Hematopoietic multipotent progenitor cell treated with erythropoietin and hydrocortisone succinate and interleukin-3 and kit ligand, for 15 days (in vitro differentiated cells): ENCODE data around the gene MANEAL.

Source experiments
- DNase-seq: peaks from one replicate; pipeline ENCODE4 v3.0.0-alpha.2; 2015; ENCODE audit warnings: low spot score

Gene MANEAL

DNA sequence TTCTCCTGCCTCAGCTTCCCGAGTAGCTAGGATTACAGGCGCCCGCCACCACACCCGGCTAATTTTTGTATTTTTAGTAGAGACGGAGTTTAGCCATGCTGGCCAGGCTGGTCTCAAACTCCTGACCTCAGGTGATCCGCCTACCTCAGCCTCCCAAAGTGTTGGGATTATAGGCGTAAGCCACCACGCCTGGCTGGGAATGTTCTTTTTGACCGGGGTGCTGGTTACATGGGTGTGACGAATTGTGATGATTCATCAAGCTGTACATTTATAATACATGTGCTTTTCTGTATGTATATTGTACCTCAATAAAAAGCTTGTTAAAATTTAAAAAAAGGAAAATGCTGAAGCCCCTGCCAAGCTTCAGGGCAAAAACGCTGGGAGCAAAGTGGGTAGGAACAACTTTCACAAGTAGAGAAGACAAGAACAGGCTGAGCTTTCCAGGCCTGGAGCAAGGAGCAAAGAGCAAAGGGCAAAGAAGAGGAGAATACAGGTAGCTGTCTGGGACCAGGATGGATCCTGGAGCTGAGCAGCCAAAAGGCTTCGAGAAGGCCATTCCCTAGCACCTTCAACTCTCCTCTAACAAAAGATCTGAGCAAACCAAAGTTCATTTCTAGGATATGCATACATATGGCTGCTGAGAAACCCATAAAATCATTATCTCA, 34.9 kb downstream of the MANEAL start:
- no peak for DNase-seq

- no peak for DNase-seq
These were observed 37.5 kb downstream of the MANEAL start for GRCh38 chr1:37831109-37831508.

GRCh38 chr1:37831809-37832208, 38.2 kb downstream of the MANEAL start:
- no peak for DNase-seq

GRCh38 chr1:37836788-37837187, 43.1 kb downstream of the MANEAL start:
- DNase-seq = no peak

DNA sequence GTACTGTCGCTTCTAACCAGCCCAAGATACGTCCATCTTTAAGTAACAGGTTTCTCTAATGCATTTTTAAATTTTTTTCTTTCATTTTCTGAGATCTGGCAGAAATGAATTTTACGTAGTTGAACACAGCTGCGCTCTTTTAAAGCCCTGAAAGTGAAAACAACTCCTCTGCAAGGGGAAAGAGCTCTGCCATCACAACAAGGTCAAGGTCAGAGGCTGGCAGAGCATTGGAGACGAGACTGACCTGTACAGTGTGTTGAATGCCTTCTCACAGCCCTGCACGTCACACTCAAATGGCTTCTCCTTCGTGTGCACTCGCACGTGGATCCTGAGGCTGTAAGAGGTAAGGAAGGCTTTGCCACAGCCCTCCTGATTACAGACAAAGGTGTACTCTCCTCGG, 46.0 kb downstream of the MANEAL start:
- DNase-seq = no peak

- DNase-seq = no peak
These were observed 47.1 kb downstream of the MANEAL start for GRCh38 chr1:37840711-37841110.

DNA sequence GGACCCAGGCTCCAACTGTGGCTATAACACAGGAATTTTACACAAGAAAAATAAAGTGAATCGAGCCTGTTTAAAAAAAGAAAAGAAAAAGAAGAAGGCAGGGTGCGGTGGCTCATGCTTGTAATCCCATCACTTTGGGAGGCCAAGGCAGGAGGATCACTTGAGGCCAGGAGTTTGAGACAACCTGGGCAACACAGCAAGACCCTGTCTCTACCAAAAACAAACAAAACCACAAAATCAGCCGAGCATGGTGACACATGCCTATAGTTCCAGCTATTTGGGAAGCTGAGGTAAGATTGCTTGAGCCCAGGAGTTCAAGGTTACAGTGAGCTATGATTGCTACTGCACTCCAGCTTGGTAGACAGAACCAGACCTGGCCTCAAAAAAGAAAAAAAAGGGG, 48.0 kb downstream of the MANEAL start:
- no peak for DNase-seq

- no peak for DNase-seq
These were observed 50.9 kb downstream of the MANEAL start for GRCh38 chr1:37844536-37844935.

DNA sequence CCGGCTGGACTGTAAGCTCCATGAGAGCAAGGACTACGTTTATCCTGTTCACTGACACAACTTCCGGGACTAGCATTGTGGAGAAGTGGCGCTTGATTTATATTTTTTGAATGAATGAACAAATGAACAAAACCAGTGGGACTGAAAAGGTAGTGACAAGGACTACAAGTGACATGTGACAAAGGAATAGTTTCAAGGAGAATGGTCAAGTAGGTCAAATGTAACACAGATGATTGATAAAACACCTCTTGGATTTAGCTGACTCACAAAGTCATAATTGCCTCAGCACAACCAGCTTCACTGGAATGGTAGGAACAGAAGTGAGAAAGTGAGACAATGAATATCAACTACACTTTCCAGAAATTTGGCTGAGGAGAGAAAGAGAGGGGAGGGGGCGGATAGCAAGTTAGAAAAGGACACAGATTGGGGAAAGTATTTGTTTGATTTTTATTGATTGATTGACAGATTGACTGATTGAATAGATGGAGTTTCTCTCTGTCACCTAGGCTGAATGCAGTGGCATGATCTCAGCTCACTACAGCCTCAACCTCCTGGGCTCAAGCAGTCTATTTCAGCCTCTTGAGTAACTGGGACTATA, 51.5 kb downstream of the MANEAL start:
- no peak for DNase-seq

GRCh38 chr1:37845786-37846185, 52.1 kb downstream of the MANEAL start:
- DNase-seq = no peak

GRCh38 chr1:37846647-37847339, 53.1 kb downstream of the MANEAL start:
- DNase-seq = no peak

GRCh38 chr1:37849480-37849879, 55.8 kb downstream of the MANEAL start:
- no peak for DNase-seq

- no peak for DNase-seq
These were observed 56.8 kb downstream of the MANEAL start for GRCh38 chr1:37850352-37850955.
